H1 (cell line): Measurements from ENCODE around the gene PLAU. TPM values are rescaled to one million over a fixed set of nuclear protein-coding genes. Genes with fewer than 3 reads are reported as not detected.

Experiments
- CBX8 ChIP-seq: fragments of 300-800, 300-1000 bp; sonication (generic); IDR thresholded peaks from 2 replicates; pipeline ENCODE4 v1.7.1; 2016; ENCODE audit warnings: low read depth, low read length, borderline replicate concordance
- EGR1 ChIP-seq: IDR thresholded peaks from 2 replicates; pipeline ENCODE4 v1.6.1; 2011; ENCODE audit warnings: low read depth, low read length, borderline replicate concordance
- EZH2 ChIP-seq: fragments of 200-600 bp; sonication (generic); IDR thresholded peaks from 2 replicates; pipeline ENCODE4 v1.7.1; 2012; ENCODE audit warnings: low read depth, mild to moderate bottlenecking, moderate library complexity, low read length, inconsistent platforms; ENCODE audit not compliant: severe bottlenecking
- GABPA ChIP-seq: IDR thresholded peaks from 2 replicates; pipeline ENCODE4 v1.6.1; 2011; ENCODE audit warnings: mild to moderate bottlenecking, low read length, moderate library complexity, borderline replicate concordance; ENCODE audit not compliant: insufficient read depth
- NANOG ChIP-seq: IDR thresholded peaks from 2 replicates; pipeline ENCODE4 v1.6.1; 2011; ENCODE audit warnings: low read length, low read depth, mild to moderate bottlenecking, inconsistent platforms; ENCODE audit not compliant: insufficient read depth, poor library complexity, severe bottlenecking
- RNF2 ChIP-seq: fragments of 200-900, 300-1000 bp; sonication (generic); IDR thresholded peaks from 2 replicates; pipeline ENCODE4 v1.7.1; 2016; ENCODE audit warnings: borderline replicate concordance, low read depth, mild to moderate bottlenecking, antibody characterized with exemption, low read length; ENCODE audit not compliant: poor library complexity, severe bottlenecking; ENCODE audit errors: missing control alignments
- SIX5 ChIP-seq: IDR thresholded peaks from 2 replicates; pipeline ENCODE4 v1.6.1; 2011; ENCODE audit warnings: mild to moderate bottlenecking, low read depth, low read length
- TEAD4 ChIP-seq: IDR thresholded peaks from 2 replicates; pipeline ENCODE4 v1.6.1; 2012; ENCODE audit warnings: low read depth, low read length, inconsistent platforms, mixed read lengths
- polyA plus RNA-seq, 7 experiments: library from polyadenylated mRNA; depleted of rRNA in 3 of 7; stranded (reverse) in 5 of 7; unstranded in 2 of 7; fragments of >200 nt in 5 of 7; fragments of 200-250 nt in 2 of 7; gene quantifications; 1 replicate in 5 of 7; 2 replicates in 1 of 7; 4 replicates in 1 of 7; pipeline versions ENCODE4 v1.2.1 to v1.2.3, GENCODE V29; 2011 to 2013; ENCODE audit warnings: missing spikeins in 2 of 7, mixed read lengths in 2 of 7
- total RNA-seq: library from RNA; stranded (reverse); fragmentation: NEBNext Ultra II Directional; extraction: Animal tissue kit (Norgen Biotek cat#: 25700); gene quantifications from 2 replicates; pipeline ENCODE4 v1.2.1, GENCODE V29; 2021
- TF ChIP-seq, protein P1 (sequence below): fragments of 300-600 bp; sonication (generic); IDR thresholded peaks from 2 replicates; pipeline ENCODE4 v1.7.1; 2012; ENCODE audit warnings: low read length, moderate library complexity, mild to moderate bottlenecking, inconsistent platforms; ENCODE audit not compliant: insufficient replicate concordance

PLAU gene
- total and polyA plus RNA-seq, 2 of the 8 experiments (the other 6 are each of a cell fraction or from before 2014, with no cell fraction given): 16.2 to 26.1 TPM

DNA sequence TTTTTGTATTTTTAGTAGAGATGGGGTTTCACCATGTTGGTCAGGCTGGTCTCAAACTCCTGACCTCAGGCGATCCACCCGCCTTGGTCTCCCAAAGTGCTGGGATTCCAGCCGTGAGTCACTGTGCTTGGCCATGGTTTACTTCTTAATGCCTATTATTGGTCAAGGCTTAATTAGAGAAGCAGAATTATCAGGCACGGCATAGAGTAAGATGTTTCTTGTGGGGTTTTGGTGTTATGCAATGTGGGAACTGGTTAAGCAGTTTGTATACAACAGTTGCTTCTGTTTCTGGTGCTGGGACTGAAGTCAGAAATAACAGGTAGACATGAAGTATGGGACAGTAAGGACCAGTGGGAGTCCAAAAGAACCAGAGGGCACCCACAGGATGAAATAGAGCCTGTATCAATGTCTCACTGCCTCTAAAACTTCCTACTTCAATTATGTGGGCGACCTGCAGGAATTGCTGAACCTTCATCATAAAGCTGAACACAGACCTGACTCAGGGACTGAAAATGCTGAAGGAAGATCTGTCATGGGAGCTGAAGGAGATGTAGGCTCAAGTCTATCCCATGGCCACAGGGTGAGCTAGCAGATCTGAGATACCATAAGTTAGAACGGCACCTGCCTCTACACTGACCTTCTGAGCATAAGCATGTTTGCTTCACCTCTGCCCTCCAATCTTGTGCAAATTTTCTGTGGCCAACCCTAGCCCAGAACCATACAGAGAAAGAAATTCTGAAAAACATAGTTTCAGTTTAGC, 48.7 kb downstream of the PLAU start (continued):
- TF ChIP-seq, protein P1, sequence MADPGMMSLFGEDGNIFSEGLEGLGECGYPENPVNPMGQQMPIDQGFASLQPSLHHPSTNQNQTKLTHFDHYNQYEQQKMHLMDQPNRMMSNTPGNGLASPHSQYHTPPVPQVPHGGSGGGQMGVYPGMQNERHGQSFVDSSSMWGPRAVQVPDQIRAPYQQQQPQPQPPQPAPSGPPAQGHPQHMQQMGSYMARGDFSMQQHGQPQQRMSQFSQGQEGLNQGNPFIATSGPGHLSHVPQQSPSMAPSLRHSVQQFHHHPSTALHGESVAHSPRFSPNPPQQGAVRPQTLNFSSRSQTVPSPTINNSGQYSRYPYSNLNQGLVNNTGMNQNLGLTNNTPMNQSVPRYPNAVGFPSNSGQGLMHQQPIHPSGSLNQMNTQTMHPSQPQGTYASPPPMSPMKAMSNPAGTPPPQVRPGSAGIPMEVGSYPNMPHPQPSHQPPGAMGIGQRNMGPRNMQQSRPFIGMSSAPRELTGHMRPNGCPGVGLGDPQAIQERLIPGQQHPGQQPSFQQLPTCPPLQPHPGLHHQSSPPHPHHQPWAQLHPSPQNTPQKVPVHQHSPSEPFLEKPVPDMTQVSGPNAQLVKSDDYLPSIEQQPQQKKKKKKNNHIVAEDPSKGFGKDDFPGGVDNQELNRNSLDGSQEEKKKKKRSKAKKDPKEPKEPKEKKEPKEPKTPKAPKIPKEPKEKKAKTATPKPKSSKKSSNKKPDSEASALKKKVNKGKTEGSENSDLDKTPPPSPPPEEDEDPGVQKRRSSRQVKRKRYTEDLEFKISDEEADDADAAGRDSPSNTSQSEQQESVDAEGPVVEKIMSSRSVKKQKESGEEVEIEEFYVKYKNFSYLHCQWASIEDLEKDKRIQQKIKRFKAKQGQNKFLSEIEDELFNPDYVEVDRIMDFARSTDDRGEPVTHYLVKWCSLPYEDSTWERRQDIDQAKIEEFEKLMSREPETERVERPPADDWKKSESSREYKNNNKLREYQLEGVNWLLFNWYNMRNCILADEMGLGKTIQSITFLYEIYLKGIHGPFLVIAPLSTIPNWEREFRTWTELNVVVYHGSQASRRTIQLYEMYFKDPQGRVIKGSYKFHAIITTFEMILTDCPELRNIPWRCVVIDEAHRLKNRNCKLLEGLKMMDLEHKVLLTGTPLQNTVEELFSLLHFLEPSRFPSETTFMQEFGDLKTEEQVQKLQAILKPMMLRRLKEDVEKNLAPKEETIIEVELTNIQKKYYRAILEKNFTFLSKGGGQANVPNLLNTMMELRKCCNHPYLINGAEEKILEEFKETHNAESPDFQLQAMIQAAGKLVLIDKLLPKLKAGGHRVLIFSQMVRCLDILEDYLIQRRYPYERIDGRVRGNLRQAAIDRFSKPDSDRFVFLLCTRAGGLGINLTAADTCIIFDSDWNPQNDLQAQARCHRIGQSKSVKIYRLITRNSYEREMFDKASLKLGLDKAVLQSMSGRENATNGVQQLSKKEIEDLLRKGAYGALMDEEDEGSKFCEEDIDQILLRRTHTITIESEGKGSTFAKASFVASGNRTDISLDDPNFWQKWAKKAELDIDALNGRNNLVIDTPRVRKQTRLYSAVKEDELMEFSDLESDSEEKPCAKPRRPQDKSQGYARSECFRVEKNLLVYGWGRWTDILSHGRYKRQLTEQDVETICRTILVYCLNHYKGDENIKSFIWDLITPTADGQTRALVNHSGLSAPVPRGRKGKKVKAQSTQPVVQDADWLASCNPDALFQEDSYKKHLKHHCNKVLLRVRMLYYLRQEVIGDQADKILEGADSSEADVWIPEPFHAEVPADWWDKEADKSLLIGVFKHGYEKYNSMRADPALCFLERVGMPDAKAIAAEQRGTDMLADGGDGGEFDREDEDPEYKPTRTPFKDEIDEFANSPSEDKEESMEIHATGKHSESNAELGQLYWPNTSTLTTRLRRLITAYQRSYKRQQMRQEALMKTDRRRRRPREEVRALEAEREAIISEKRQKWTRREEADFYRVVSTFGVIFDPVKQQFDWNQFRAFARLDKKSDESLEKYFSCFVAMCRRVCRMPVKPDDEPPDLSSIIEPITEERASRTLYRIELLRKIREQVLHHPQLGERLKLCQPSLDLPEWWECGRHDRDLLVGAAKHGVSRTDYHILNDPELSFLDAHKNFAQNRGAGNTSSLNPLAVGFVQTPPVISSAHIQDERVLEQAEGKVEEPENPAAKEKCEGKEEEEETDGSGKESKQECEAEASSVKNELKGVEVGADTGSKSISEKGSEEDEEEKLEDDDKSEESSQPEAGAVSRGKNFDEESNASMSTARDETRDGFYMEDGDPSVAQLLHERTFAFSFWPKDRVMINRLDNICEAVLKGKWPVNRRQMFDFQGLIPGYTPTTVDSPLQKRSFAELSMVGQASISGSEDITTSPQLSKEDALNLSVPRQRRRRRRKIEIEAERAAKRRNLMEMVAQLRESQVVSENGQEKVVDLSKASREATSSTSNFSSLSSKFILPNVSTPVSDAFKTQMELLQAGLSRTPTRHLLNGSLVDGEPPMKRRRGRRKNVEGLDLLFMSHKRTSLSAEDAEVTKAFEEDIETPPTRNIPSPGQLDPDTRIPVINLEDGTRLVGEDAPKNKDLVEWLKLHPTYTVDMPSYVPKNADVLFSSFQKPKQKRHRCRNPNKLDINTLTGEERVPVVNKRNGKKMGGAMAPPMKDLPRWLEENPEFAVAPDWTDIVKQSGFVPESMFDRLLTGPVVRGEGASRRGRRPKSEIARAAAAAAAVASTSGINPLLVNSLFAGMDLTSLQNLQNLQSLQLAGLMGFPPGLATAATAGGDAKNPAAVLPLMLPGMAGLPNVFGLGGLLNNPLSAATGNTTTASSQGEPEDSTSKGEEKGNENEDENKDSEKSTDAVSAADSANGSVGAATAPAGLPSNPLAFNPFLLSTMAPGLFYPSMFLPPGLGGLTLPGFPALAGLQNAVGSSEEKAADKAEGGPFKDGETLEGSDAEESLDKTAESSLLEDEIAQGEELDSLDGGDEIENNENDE: no peak
- TF ChIP-seq NANOG (no peak), RNF2 (no peak), CBX8 (no peak), GABPA (no peak), EZH2 (no peak), TEAD4 (no peak), EGR1 (no peak), SIX5 (no peak)
